Measurements from ENCODE around the gene LRRN2.

- TF ChIP-seq, protein P1, sequence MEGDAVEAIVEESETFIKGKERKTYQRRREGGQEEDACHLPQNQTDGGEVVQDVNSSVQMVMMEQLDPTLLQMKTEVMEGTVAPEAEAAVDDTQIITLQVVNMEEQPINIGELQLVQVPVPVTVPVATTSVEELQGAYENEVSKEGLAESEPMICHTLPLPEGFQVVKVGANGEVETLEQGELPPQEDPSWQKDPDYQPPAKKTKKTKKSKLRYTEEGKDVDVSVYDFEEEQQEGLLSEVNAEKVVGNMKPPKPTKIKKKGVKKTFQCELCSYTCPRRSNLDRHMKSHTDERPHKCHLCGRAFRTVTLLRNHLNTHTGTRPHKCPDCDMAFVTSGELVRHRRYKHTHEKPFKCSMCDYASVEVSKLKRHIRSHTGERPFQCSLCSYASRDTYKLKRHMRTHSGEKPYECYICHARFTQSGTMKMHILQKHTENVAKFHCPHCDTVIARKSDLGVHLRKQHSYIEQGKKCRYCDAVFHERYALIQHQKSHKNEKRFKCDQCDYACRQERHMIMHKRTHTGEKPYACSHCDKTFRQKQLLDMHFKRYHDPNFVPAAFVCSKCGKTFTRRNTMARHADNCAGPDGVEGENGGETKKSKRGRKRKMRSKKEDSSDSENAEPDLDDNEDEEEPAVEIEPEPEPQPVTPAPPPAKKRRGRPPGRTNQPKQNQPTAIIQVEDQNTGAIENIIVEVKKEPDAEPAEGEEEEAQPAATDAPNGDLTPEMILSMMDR (IDR thresholded peaks at IDR 0.05) = no peak
- no peak for TF ChIP-seq POLR2AphosphoS5 (IDR thresholded peaks at IDR 0.05; ENCODE audit: low read depth, low read length)
- TF ChIP-seq REST (IDR thresholded peaks at IDR 0.05; ENCODE audit: insufficient read depth in 1 of 2, low read depth in 2 of 2, low read length in 1 of 2) = no peak
- no peak for TF ChIP-seq TCF7L2 (IDR thresholded peaks at IDR 0.05; ENCODE audit: low read depth, low read length)
- TF ChIP-seq SIN3A (IDR thresholded peaks at IDR 0.05; ENCODE audit: borderline replicate concordance, insufficient read depth, low read depth, low read length) = no peak
These were observed 77.6 kb downstream of the LRRN2 start for GRCh38 chr1:204607910-204608309.
